Measurements from ENCODE around the gene ABLIM3.

The ABLIM3 gene

DNA sequence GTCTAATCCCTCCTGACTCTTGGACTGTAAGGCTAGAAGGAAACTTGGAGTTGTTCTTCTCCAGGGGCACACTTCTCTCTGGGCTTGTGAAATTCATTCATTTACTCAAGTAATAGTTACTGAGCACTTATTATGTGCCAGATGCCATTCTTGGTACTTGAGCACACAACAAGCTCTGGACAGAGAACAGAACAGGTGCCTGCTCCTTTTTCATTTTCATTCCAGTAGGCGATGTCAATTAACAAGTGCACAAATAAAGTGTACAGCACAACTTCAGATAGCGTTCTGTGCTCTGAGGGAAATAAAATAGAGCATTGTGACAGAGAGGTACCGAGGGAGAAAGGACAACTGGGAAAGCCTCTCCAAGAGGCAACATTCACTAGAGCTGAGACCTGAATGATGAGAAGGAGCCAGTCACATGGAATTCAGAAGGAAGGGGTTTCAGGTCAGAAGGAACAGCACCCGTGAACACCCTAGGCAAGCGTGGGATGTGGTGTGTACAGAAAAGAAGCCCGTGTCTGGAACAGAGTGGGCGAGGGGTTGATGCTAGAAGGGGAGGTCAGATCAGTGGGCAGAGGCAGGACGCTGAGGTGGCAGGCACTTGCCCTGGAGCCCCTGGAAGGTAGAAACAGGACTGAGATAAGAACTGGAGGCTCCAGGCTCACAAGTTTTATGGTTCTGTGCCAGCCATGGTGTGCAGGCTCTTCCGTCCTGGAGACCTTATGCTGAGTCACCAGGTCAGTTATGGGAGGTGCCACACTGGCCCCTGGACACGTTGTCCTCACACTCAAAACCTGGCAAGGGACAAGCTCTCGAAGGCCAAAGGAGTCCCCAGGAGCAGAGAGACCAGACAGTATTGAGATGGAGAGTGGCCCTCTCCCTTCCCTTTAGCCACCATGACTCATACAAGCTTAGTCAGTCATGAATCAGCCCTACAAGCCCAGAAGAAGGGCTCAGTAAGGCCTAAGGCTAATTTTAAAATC lies 7.2 kb upstream of the ABLIM3 start:
- no peak for DNase-seq (ENCODE audit: low read depth, low spot score)

DNA sequence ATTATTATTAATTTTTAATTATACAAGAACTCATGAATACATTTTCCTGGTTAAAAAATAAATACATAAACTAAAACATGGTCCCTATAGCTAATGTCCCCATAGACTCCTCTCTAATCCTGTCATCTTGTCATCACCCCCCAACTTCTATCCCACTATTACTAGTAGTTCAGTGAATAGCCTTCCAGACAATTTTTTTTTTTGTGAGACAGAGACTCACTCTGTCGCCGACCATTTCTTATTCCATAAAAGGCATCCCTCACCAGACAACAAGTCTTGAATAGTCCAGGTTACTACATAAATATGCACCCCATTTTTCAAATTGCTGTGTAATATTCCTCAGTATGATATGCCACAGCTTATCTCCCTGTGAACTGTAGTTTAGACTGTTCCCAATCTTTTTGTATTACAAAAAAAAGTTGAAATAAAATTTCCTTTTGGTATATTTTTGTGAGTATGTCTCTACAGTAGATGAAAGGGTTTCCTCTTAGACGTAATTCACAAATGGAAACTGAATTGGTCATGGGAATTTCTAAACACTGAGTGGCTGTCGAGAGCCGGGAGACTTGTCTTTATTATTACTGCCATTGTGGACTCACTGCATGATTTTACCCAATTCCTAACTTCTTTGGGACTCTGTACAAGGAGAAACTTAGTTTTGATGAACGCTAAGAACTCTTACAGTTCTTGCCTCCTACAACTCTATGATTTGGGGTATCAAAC lies 6.4 kb upstream of the ABLIM3 start:
- no peak for DNase-seq (ENCODE audit: low read depth, low spot score)

DNA sequence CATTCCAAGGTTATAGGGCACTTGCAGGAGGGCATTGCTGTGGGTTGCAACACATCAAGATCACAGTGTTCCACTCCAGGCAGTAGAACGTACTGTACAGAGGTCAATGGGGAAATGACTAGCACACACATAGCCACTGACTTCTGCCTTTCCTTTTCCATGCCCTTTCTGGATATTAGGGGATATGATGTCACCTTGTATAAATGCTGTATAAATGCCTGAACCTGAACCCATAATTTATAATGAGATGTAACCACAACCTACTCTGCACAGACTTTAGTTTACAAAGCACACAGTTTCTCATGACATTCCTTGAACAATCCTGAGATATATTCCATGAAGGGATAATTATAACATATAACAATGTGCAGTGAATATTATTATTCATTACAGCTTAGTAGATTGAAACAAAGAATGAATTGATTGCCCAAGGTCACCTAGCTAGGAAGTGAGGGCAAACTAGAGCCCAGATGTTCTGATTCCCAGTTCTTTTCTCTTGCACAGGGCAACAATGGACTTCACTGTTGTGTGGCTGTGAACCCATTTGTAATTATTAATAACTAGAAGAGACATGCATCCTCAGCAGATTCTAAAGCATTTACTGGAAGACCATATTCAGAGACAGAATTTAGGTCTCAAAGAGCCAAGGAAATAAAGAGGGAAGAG lies 5.6 kb upstream of the ABLIM3 start:
- no peak for DNase-seq (ENCODE audit: low read depth, low spot score)

DNA sequence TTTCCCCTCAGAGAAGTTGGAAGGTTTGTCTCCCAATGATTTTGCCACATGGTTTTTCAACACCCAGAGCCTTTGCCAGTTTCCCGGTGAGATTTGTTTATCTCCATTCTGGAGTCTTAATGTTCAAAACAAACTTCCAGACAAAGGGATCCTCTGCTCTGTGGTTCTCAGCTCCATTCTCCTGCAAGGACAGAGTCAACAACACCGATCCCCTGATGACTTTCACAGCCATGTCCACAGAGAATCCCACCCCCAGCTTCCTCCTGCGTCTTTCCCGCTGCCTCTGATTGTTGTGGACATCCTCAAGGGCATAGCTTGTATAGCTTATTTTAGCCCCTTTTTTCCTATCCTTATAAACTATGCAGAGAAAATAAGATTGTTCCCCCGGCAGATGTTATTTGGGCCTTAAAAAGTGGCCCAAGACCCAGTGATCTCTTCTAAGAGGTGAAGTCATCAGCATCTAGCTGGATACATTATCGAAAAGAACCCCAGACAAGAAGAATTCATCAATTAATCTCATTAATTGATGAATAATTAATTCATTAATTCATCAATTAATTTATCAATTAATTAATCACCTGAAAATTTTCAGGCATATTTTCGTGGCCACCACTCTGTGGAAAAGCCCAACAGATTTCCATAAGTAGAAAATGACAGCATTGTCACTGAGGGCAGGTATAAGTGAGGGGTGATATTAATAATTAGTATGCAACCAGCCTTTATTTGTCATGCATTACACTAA lies 2.9 kb upstream of the ABLIM3 start:
- no peak for DNase-seq (ENCODE audit: low read depth, low spot score)

DNA sequence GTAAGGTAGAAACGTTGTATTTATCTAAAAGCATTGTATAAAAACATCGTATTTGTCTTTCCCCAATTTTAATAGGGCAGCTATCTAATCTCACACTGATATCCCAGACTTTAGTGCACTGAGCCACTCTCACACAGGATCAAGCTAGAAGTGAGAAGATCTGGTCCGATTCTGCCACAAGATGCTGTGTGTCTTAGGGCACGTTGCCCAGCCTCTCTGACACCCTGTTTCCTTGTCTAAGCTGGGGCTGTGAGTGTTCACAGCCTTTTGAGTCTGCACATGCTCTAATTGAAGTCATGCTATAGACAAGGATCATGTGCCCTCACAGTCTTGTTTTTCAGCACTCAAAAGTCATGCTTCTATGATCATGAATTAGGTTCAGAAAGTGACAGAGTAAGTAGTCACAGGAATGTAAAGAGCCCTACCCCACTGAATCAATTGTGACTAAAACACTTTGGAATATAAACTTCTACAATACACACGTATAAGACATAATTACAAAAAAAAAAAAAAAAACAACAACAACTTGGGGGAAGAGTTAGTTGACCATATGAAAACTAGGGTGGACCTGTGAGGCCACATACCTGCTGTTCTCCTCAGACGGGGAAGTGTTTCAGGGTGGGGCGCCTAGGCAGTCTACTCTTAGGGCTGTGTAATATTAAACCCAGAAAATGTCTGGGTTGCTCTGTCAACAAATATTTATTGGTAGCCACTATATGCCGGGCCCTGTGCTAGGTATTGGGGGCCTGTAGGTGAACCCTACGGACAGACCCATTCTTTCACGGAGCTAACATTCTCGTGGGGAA lies 893 bp upstream of the ABLIM3 start:
- no peak for DNase-seq (ENCODE audit: low read depth, low spot score)

DNA sequence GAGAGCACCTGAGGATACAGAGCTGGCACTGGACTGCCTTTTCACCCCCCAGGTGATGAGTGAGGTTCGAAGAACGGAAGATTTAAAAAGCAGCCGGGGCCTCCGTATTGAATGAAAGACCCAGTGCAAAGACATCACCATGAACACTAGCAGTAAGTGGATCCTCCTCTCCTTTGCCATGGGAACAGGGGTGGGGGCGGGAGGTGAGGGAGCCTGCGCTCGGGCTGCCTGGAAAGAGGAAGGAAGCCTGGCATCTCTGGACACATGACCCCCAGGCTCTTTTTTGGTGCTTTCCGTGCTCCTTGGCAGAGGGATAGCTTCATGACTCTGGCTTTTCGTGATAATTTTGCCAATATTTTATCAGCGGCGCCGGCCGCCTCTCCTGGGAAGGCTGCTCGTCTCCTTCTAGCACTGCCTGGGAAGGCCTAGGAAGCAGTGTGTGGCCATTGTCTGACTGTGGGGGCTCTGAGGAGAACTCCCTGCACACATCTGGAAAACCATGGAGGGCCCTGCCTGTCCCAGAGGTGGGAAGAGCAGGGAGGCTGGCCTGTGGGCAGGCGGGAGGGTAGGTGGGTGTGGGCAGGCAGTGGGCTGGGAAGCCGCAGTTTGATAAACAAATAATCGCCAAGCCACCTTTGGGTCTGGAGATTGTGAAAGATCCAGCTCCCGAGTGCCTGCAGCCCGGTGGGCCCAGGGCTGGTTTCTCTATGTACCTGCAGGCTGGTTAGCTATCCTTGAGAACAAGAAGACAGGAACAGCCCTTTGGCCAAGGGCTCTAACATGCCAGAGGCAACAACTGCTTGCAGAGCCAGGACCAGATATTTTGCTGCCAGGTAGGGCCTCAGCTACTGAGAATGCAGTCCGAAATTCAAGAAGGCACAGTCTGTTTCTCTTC lies 911 bp downstream of the ABLIM3 start:
- no peak for DNase-seq (ENCODE audit: low read depth, low spot score)

DNA sequence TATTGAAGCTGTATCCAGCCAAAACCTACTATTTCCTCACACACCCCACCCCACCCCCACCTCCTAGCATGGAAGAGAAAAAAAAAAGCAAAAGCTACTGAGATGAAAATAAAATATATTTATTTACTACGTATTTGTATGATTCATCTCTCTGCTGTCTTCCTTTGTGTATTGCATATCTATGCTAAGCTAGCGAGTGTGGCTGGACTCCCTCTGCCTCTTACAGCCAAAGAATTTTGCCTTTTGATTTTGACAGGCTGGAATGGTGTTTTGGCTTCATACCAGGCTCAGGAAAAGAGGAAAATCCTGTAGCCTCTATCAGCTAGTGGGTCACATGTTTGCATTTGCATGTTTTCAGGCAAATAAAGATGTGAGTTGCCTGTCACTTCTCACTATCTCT lies 2.2 kb downstream of the ABLIM3 start:
- DNase-seq (ENCODE audit: low read depth, low spot score), result no peak

DNA sequence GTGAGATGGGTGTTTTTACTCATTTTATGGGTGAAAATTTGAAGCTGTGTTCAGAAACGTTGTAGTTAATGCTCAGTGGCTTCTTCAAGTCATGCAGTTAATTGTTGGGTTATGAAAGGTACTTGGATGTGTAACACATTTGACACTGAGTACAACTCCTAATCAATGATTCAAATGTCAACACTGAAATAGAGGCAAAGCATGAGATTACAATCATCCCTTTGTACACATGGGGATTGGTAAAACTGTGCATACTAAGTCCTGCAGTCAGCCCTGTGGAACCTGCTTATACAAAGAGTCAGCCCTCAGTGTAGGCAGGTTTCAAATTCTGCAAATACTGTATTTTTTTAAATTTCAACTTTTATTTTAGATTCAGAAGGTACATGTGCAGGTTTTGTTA lies 3.3 kb downstream of the ABLIM3 start:
- no peak for DNase-seq (ENCODE audit: low read depth, low spot score)

DNA sequence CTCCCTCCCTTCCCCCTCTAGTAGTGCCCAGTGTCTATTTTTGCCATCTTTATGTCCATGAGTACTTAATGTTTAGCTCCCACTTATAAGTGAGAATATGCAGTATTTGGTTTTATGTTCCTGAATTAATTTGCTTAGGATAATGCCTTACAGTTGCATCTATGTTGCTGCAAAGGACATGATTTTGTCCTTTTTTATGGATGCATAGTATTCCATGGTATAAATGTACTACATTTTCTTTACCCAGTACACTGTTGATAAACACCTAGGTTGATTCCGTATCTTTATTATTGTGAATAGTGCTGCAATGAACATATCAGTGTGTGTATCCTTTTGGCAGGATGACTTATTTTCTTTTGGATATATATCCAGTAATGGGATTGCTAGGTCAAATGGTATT lies 3.8 kb downstream of the ABLIM3 start:
- no peak for DNase-seq (ENCODE audit: low read depth, low spot score)

DNA sequence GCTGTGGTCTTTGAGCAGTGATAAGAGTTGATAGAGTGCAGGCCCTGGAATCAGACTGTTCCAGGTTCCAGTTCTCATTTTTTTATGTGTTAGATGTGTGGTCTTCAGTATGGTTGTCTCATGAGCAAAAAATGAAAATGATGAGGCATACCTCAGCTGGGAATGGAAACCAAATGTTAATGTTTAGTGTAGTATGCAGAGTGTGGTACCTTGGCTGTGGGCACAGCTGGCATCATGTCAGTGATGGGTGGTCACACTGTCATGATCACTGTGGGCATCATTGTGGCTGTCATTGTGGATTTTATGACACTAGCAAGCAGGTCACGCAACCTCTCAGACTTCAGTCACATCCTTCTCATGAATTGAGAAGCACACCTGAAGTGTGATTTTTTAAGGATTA lies 6.4 kb downstream of the ABLIM3 start:
- DNase-seq (ENCODE audit: low read depth, low spot score), result no peak

DNA sequence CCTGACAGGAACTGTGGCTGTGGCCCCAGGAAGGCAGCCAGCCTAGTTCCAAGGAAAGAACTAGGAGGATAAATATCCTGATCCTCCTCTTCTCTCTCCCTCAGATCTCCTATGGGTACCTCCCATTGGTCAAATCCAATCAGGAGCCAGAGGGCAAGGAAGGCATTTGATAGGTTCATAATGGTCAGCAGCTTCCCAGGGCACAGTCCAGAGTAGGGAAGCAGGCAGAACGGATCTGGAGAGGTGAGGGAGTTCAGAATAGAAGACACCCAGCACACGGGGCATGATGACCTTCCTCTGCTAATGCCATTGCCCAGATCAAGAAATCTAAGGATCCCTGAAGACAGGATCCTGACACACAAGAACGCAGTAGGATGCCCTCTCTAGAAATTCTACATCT lies 8.6 kb downstream of the ABLIM3 start:
- DNase-seq (ENCODE audit: low read depth, low spot score), result no peak

DNA sequence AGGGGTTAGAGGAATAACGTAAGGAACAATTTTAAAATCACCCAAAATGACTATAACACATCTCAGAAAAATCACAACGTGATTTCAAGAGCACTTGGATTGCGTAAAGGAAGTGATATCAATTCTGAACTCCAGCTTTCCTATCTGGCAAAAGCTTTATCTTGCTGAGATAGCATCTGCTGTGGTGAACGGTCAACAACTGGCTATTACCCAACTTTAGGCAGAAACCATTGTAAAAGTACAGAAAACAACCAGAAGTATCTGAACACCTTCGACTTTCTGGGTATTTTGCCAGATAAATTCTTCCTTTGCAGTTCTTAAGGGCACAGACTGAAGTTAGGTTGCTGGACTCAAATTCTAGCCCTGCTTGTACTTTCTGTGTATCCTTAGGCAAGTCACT lies 9.2 kb downstream of the ABLIM3 start:
- DNase-seq (ENCODE audit: low read depth, low spot score), result no peak

DNA sequence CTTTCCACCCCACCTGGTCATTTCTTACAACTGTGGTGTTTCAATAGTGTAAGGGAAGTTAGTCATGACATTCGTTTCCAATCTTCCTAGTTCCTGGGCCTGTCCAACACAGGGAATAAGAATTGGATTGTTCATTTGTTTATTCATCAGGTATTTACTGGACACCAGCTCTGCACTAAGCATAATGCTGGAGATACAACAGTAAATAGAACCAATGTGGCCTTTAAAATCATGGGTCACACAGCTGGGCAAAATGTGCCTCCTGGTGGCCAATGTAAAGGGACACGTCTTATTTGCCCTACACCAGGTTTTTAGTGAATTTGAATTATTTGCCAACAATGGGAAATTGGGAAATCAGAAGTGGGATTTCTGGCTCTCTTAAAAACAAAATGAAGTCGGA lies 10.4 kb downstream of the ABLIM3 start:
- no peak for DNase-seq (ENCODE audit: low read depth, low spot score)

DNA sequence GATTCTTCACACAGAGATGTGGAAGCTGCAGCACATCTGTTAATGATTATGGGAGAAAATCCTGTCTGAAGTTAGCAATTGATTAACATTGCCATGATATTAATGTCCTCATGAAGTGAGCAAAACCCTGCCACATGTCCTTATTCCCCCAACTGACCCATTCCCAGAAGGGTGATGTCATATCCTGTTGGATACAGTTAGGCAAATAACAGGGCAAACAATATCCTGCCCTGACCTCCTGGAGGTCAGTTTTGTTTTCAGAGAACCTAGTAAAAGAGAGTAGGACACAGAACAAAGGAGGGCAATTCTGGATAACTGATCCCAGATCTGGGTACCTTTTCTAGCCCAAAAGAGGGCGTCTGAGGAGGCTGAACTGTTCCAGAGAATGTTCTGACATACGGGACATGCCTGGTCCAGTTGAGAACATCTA lies 11.0 kb downstream of the ABLIM3 start:
- no peak for DNase-seq (ENCODE audit: low read depth, low spot score)

DNA sequence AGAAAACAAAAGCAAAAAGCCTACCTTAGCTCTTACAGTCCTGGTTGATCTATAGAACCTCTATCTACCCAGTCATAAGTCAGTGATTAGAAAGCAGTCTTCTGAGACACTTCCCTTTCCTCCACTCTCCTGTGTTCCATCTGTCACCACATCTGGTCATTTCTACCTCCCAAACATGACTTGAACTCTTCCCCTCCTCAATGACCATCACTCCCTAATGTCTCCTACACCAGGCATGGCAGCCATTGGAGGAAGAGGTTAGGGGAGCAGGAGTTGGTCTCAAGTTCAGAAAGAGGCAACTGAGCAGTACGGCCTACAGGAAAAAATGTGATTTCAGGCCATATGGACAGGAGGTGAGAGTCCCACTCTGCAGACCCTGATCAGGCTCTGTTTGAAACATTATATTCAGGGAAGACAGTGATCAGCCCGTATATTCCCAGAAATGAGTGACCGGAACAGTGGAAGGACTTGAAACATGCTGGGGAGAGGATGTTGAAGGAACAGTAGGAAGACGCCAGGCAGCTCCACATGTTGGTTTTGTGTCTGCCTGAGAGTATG lies 12.0 kb downstream of the ABLIM3 start:
- no peak for DNase-seq (ENCODE audit: low read depth, low spot score)

DNA sequence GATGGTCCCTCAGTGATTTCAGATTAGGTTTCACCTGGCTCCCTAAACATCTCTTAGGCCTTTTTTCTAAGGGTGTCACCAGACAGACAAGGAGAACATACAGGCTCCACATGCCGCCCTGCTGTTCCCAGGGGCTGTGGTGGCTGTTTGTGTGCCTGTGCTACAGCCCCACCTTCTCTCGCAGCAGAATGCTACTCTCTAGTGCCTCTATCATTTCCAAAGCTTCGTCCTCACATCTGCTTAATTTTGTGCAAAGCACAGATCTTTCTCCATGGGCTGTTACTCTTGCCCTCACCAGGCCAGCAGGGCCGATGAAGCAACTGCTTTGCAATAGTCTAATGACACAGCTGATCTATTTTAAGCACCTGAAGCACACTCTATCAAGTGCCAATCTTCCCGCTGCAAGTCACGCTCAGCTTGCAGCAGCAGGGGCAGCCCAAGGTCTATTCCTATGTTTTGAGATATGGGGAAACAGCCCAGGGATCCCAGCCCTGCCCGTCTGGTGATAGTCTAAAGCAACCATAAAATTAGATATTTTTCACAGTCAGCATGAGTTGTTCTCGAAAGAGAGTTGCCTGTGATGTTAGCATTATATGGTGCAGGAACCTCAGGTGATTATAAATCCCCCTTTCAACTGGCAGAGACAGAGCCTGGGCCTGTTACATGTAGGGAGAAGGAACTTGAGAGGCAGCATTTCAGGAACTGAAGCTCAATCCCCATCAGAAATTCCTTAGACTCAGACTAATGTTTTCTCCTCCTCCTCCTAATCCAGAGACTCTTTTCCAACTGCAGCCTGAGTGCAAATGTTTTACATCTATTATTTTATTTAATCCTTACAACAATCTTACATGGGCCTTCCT lies 12.7 kb downstream of the ABLIM3 start:
- no peak for DNase-seq (ENCODE audit: low read depth, low spot score)

DNA sequence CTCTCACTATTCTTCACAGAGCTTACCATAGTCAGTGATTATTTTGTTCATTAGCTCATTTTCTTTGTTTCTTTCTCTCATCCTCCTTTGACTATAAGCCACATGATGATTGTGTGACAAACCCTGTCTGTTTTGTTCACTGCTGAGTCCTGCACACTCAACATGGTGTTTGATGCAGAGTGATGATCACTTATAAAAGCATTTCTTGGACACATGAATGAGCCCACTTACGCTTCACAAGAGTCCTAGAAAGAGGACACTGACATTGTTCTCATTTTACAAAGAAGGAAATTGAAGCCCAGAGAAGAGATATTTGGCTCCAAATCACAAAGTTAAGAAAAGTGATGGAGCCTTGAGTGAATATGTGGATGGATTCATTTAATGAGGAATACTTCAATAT lies 13.4 kb downstream of the ABLIM3 start:
- DNase-seq (ENCODE audit: low read depth, low spot score), result no peak

DNA sequence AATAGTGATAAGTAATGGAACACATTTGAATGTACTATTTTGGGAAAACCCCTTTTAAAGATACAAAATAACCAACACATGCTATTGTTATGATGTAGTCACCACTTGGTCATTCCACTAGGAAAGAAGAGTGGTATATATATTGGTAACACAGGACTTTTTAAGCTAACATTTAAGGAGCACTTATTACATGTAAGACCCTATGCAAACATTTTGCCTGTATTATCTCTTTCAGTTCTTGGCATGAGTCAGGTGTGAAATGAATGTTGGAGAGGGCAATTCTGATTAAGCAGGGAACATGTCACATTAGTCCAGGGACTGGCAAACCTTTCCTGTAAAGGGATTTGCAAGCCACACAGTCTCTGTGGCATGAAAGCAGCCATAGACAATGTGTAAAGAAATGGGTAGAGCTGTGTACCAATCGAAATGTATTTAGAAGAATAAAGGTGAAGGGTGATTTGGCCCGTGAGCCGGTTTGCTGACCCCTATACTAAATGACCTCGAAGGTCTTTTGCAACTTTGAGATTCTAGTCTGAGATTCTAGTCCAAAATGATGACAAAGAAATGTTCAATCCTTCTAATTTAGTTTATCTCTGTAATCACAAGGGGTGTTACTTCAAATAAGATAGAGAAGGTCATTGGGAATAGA lies 15.3 kb downstream of the ABLIM3 start:
- no peak for DNase-seq (ENCODE audit: low read depth, low spot score)

All from iPS DF 19.7 (cell line).